Endothelial cell of umbilical vein (primary cell): ENCODE results near the gene MTF2. TPM values are rescaled to one million over a fixed set of nuclear protein-coding genes. Genes with fewer than 3 reads are reported as not detected.

ENCODE experiments used
- BruUV-seq: library from RNA; stranded (reverse); fragments of 400-500 nt; replicated peaks from 2 replicates; lab custom pipeline; 2021; lab: Mats Ljungman, UMichigan
- CTCF ChIA-PET: fragments of 300-600, 350-600 bp; sonication (Branson Sonifier 250); formaldehyde crosslinking; loops from one replicate; lab custom pipeline; 2021; ENCODE audit warnings: antibody characterized with exemption, inconsistent platforms; lab: Charles Lee
- POLR2A ChIA-PET: fragments of 300-600, 350-600 bp; sonication (Branson Sonifier 250); formaldehyde crosslinking; loops from one replicate; lab custom pipeline; 2021; ENCODE audit warnings: antibody characterized with exemption, inconsistent platforms; lab: Charles Lee
- DNase-seq: peaks from one replicate; pipeline ENCODE4 v3.0.0-alpha.2; 2011; ENCODE audit warnings: low read depth, low spot score
- FAIRE-seq: peaks from 2 replicates; lab custom pipeline; 2011; peaks lifted over from hg19 to GRCh38; lab: Jason Lieb, UNC
- H2AFZ ChIP-seq: 2 replicates; pipeline ENCODE4 v1.6.0; 2012; ENCODE audit warnings: low read depth, low read length, control low read depth, inconsistent platforms
- H3K27ac ChIP-seq: 2 replicates; pipeline ENCODE4 v1.5.1; 2011; ENCODE audit warnings: low read depth, mild to moderate bottlenecking, control low read depth, low read length, moderate library complexity; ENCODE audit not compliant: insufficient read depth
- H3K27me3 ChIP-seq, 2 experiments: 2 replicates each; pipeline versions ENCODE4 v1.6.0 to v1.6.1; 2011; ENCODE audit warnings: low read length in 2 of 2, mixed read lengths in 1 of 2; ENCODE audit not compliant: control insufficient read depth in 2 of 2, insufficient read depth in 2 of 2
- H3K36me3 ChIP-seq, 2 experiments: 2 replicates in 1 of 2; 3 replicates in 1 of 2; pipeline ENCODE4 v1.5.1; 2011; ENCODE audit warnings: low read length in 2 of 2, mild to moderate bottlenecking in 1 of 2, moderate library complexity in 1 of 2; ENCODE audit not compliant: control insufficient read depth in 2 of 2, insufficient read depth in 2 of 2; ENCODE audit errors: extremely low read depth in 1 of 2
- H3K4me1 ChIP-seq: 3 replicates; pipeline ENCODE4 v1.5.1; 2011; ENCODE audit warnings: mild to moderate bottlenecking, low read length; ENCODE audit not compliant: control insufficient read depth, insufficient read depth; ENCODE audit errors: extremely low read depth
- H3K4me2 ChIP-seq: 2 replicates; pipeline ENCODE4 v1.6.1; 2011; ENCODE audit warnings: low read length, control low read depth, mixed read lengths; ENCODE audit not compliant: insufficient read depth
- H3K4me3 ChIP-seq, 3 experiments: fragments of 200-600 bp in 1 of 3; sonication (generic), shearing (Covaris generic) in 1 of 3; replicated peaks in 1 of 3; 2 replicates each; pipeline ENCODE4 v1.5.1; 2011 to 2016; ENCODE audit warnings: control low read depth in 3 of 3, low read length in 3 of 3, mild to moderate bottlenecking in 2 of 3, inconsistent platforms in 1 of 3, low read depth in 1 of 3, moderate library complexity in 1 of 3; ENCODE audit not compliant: insufficient read depth in 1 of 3
- H3K79me2 ChIP-seq: 2 replicates; pipeline ENCODE4 v1.6.0; 2012; ENCODE audit warnings: low read length, inconsistent platforms; ENCODE audit not compliant: control insufficient read depth, insufficient read depth
- H3K9ac ChIP-seq: replicated peaks from 2 replicates; pipeline ENCODE3; 2011; ENCODE audit warnings: low read length, control low read depth; ENCODE audit not compliant: insufficient read depth; ENCODE audit errors: extremely low read depth
- H3K9me1 ChIP-seq: replicated peaks from 3 replicates; pipeline ENCODE4 v1.6.0; 2011; ENCODE audit warnings: mild to moderate bottlenecking, low read length; ENCODE audit not compliant: control insufficient read depth, insufficient read depth; ENCODE audit errors: extremely low read depth
- H3K9me3 ChIP-seq: replicated peaks from 2 replicates; pipeline ENCODE4 v1.5.1; 2012; ENCODE audit warnings: low read length, inconsistent platforms; ENCODE audit not compliant: control insufficient read depth, insufficient read depth
- H4K20me1 ChIP-seq: replicated peaks from 2 replicates; pipeline ENCODE3; 2011; ENCODE audit warnings: mild to moderate bottlenecking, low read length; ENCODE audit not compliant: control insufficient read depth, insufficient read depth; ENCODE audit errors: extremely low read depth
- CTCF ChIP-seq, 2 donors: IDR thresholded peaks; 1 replicate in 1 of 2; 2 replicates in 1 of 2; pipeline ENCODE4 v1.5.1; 2011; ENCODE audit warnings: low read length in 2 of 2, mild to moderate bottlenecking in 2 of 2, moderate library complexity in 2 of 2, control low read depth in 1 of 2, inconsistent platforms in 1 of 2, low read depth in 1 of 2; ENCODE audit not compliant: insufficient read depth in 1 of 2; ENCODE audit errors: extremely low read depth in 1 of 2
- EZH2 ChIP-seq: IDR thresholded peaks from 2 replicates; pipeline ENCODE4 v1.6.1; 2012; ENCODE audit warnings: borderline replicate concordance, low read depth, mild to moderate bottlenecking, moderate library complexity, low read length, inconsistent platforms; ENCODE audit not compliant: severe bottlenecking
- FOS ChIP-seq: IDR thresholded peaks from 2 replicates; pipeline ENCODE4 v1.6.1; 2011; ENCODE audit warnings: mild to moderate bottlenecking, low read length, moderate library complexity, borderline replicate concordance; ENCODE audit not compliant: insufficient read depth
- GATA2 ChIP-seq: IDR thresholded peaks from 2 replicates; pipeline ENCODE4 v1.7.0; 2011; ENCODE audit warnings: low read depth, mild to moderate bottlenecking, moderate library complexity, mixed read lengths, low read length; ENCODE audit not compliant: insufficient read length, insufficient read depth
- JUN ChIP-seq: IDR thresholded peaks from 2 replicates; pipeline ENCODE4 v1.6.1; 2011; ENCODE audit warnings: borderline replicate concordance, low read depth; ENCODE audit not compliant: insufficient read length, insufficient read depth
- MYC ChIP-seq: IDR thresholded peaks from one replicate; pipeline ENCODE4 v1.6.1; 2011; ENCODE audit warnings: mild to moderate bottlenecking, low read depth, low read length
- POLR2A ChIP-seq: IDR thresholded peaks from 2 replicates; pipeline ENCODE4 v1.6.1; 2012; ENCODE audit warnings: low read depth, mild to moderate bottlenecking, control low read depth, low read length
- POLR2AphosphoS5 ChIP-seq: IDR thresholded peaks from 2 replicates; pipeline ENCODE4 v1.6.1; 2012; ENCODE audit warnings: low read depth, mild to moderate bottlenecking, control low read depth, low read length, moderate library complexity; ENCODE audit not compliant: insufficient read depth
- dilution Hi-C: fragments of 300-500 bp; cut with MboI; formaldehyde crosslinking; loops from one replicate; pipeline ENCODE4 v1.15.0; 2019; ENCODE audit warnings: low sequenced_read_pairs; ENCODE audit not compliant: extremely low pct_ligation_motif_present
- intact Hi-C: fragments of 100-400 bp; cut with micrococcal nuclease; formaldehyde crosslinking; loops from one replicate; pipeline ENCODE4 v1.10.0; 2022
- polyA plus RNA-seq, 4 experiments: library from polyadenylated mRNA; depleted of rRNA in 3 of 4; stranded (reverse) in 3 of 4; unstranded in 1 of 4; fragments of >200 nt; gene quantifications; 2 replicates each; pipeline versions ENCODE4 v1.2.1 to v1.2.3, GENCODE V29; 2011 to 2012; ENCODE audit warnings: missing spikeins in 1 of 4
- total RNA-seq: library from RNA; stranded (reverse); gene quantifications from 2 replicates; pipeline ENCODE4 v1.2.3, GENCODE V29; 2021
- TF ChIP-seq, protein P1 (sequence below): IDR thresholded peaks from 2 replicates; pipeline ENCODE4 v1.6.1; 2011; ENCODE audit not compliant: insufficient read depth, insufficient read length

MTF2 gene
- total and polyA plus RNA-seq, 2 donors (not counting 3 experiments of a cell fraction or from before 2014, with no cell fraction given), result 20.1 to 40.5 TPM

GRCh38 chr1:93031711-93032110 lies 47.4 kb upstream of the MTF2 start:
- no peaks in the 10 kb centered on the region for H3K4me1 ChIP-seq
- no peaks in the 10 kb centered on the region for H3K36me3 ChIP-seq
- no peaks in the 10 kb centered on the region for H3K9me3 ChIP-seq
- dilution Hi-C loops (no loop called here), intact Hi-C loops (no loop called here)
- POLR2A ChIA-PET, result no interaction called here
- CTCF ChIA-PET, result no interaction called here
- no TSS peak for BruUV-seq
- TF ChIP-seq MYC, result no peak
- TF ChIP-seq POLR2AphosphoS5, result no peak
- TF ChIP-seq FOS, result no peak
- TF ChIP-seq POLR2A, result no peak
- TF ChIP-seq JUN, result no peak
- TF ChIP-seq, protein P1, sequence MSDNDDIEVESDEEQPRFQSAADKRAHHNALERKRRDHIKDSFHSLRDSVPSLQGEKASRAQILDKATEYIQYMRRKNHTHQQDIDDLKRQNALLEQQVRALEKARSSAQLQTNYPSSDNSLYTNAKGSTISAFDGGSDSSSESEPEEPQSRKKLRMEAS, result no peak
- no peak for TF ChIP-seq GATA2
- no peak for TF ChIP-seq CTCF (IDR thresholded peaks at IDR 0.05; ENCODE audit: extremely low read depth in 1 of 2, insufficient read depth in 1 of 2, low read depth in 1 of 2, low read length in 2 of 2)
- no peak for TF ChIP-seq EZH2
- FAIRE-seq, result peak; percentile 50
- H3K4me2 ChIP-seq, result no peak overlapping the region
- no peaks in the 10 kb centered on the region for H4K20me1 ChIP-seq
- H2AFZ ChIP-seq, result no peak overlapping the region
- H3K79me2 ChIP-seq, result no peaks in the 10 kb centered on the region
- H3K9me1 ChIP-seq, result no peaks in the 10 kb centered on the region
- H3K27ac ChIP-seq, result no peak overlapping the region
- peaks cover 13 to 20% of the 10 kb centered on the region in 2 experiments for H3K27me3 ChIP-seq
- DNase-seq, result no peak
- H3K9ac ChIP-seq, result no peak overlapping the region
- no peak overlapping the region for H3K4me3 ChIP-seq
